ENCODE results near the gene LRMDA.

The LRMDA gene

GRCh38 chr10:75507469-75507868 lies 76.0 kb downstream of the LRMDA start:
- no peak for TF ChIP-seq CTCF (IDR thresholded peaks at IDR 0.05)
- H3K27ac Mint-ChIP-seq: no peak overlapping the region
- H3K9me3 Mint-ChIP-seq: no peaks in the 10 kb centered on the region
- H3K4me1 Mint-ChIP-seq: peaks cover 86% of the 10 kb centered on the region
- peaks cover 10% of the 10 kb centered on the region for H3K27me3 Mint-ChIP-seq (ENCODE audit: low read depth, poor library complexity)
- DNase-seq: no peak
- H3K4me3 Mint-ChIP-seq: no peak overlapping the region
- no peaks in the 10 kb centered on the region for H3K36me3 Mint-ChIP-seq (ENCODE audit: low read depth)

- Mint-ChIP-seq H3K27me3 (ENCODE audit: low read depth, poor library complexity) (peaks cover 11% of the 10 kb centered on the region), H3K36me3 (ENCODE audit: low read depth) (no peaks in the 10 kb centered on the region), H3K4me3 (no peak overlapping the region), H3K27ac (peak overlapping the region; percentile 2), H3K4me1 (peaks cover 87% of the 10 kb centered on the region), H3K9me3 (no peaks in the 10 kb centered on the region)
- no peak for DNase-seq
- no peak for TF ChIP-seq CTCF (IDR thresholded peaks at IDR 0.05)
Measured at GRCh38 chr10:75508239-75508813, 76.9 kb downstream of the LRMDA start.

GRCh38 chr10:75508814-75509306 lies 77.4 kb downstream of the LRMDA start:
- Mint-ChIP-seq H3K36me3 (ENCODE audit: low read depth) (no peaks in the 10 kb centered on the region), H3K4me3 (peak overlapping the region; percentile 11), H3K4me1 (peaks cover 88% of the 10 kb centered on the region), H3K27me3 (ENCODE audit: low read depth, poor library complexity) (peaks cover 7% of the 10 kb centered on the region), H3K9me3 (no peaks in the 10 kb centered on the region), H3K27ac (peak overlapping the region; percentile 59)
- no peak for DNase-seq
- TF ChIP-seq CTCF (IDR thresholded peaks at IDR 0.05): no peak

- TF ChIP-seq CTCF (IDR thresholded peaks at IDR 0.05): no peak
- H3K36me3 Mint-ChIP-seq (ENCODE audit: low read depth): peaks cover 4% of the 10 kb centered on the region
- DNase-seq: no peak
- H3K4me1 Mint-ChIP-seq: peaks cover 89% of the 10 kb centered on the region
- peaks cover 8% of the 10 kb centered on the region for H3K9me3 Mint-ChIP-seq
- H3K4me3 Mint-ChIP-seq: no peak overlapping the region
- peaks cover 8% of the 10 kb centered on the region for H3K27me3 Mint-ChIP-seq (ENCODE audit: low read depth, poor library complexity)
- no peak overlapping the region for H3K27ac Mint-ChIP-seq
Measured at GRCh38 chr10:75509706-75510105, 78.3 kb downstream of the LRMDA start.

- DNase-seq: no peak
- peaks cover 18% of the 10 kb centered on the region for H3K9me3 Mint-ChIP-seq
- peaks cover 11% of the 10 kb centered on the region for H3K27me3 Mint-ChIP-seq (ENCODE audit: low read depth, poor library complexity)
- no peak for TF ChIP-seq CTCF (IDR thresholded peaks at IDR 0.05)
- H3K27ac Mint-ChIP-seq: no peak overlapping the region
- no peak overlapping the region for H3K4me3 Mint-ChIP-seq
- H3K4me1 Mint-ChIP-seq: peaks cover 78% of the 10 kb centered on the region
- H3K36me3 Mint-ChIP-seq (ENCODE audit: low read depth): peaks cover 13% of the 10 kb centered on the region
Measured at GRCh38 chr10:75511011-75511410, 79.6 kb downstream of the LRMDA start.

Data from nephron progenitor cell (in vitro differentiated cells).